ENCODE data around the gene TTI1.

DNA sequence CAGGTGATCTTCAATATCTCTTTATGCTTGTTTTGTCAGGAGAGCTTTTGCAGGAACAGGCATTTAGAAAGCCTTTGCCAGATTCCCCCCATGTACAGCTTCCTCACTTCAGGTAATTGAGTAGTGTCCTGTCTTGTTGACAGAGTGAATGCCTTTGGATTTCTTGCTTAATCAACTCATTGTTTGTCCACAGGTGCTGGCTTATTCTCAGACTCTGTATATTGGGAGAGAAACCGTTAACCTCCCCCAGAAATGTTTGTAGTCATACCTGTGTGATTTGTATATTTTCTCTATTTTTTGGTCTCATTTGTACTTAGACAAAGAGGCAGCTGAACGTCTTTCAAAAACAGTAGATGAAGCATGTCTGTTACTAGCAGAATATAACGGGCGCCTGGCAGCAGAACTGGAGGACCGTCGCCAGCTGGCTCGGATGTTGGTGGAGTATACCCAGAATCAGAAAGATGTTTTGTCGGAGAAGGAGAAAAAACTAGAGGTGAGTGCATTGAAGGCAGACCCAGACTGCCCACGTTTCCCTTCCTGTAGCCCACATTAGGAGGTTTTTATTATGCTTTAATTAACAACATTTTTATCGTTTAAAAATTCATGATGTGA, 32.6 kb upstream of the TTI1 start:
- TF ChIP-seq, protein P1, sequence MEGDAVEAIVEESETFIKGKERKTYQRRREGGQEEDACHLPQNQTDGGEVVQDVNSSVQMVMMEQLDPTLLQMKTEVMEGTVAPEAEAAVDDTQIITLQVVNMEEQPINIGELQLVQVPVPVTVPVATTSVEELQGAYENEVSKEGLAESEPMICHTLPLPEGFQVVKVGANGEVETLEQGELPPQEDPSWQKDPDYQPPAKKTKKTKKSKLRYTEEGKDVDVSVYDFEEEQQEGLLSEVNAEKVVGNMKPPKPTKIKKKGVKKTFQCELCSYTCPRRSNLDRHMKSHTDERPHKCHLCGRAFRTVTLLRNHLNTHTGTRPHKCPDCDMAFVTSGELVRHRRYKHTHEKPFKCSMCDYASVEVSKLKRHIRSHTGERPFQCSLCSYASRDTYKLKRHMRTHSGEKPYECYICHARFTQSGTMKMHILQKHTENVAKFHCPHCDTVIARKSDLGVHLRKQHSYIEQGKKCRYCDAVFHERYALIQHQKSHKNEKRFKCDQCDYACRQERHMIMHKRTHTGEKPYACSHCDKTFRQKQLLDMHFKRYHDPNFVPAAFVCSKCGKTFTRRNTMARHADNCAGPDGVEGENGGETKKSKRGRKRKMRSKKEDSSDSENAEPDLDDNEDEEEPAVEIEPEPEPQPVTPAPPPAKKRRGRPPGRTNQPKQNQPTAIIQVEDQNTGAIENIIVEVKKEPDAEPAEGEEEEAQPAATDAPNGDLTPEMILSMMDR (IDR thresholded peaks at IDR 0.05) = no peak
- no peak for TF ChIP-seq SIN3A (IDR thresholded peaks at IDR 0.05; ENCODE audit: borderline replicate concordance, insufficient read depth, low read depth, low read length)
- no peak for TF ChIP-seq POLR2AphosphoS5 (IDR thresholded peaks at IDR 0.05; ENCODE audit: low read depth, low read length)

Measured in Panc1 (cell line).